ENCODE results near the gene TRIP12. TPM values are rescaled to one million over a fixed set of nuclear protein-coding genes. Genes with fewer than 3 reads are reported as not detected.

Gene TRIP12
- polyA plus RNA-seq, 3 donors, result 22.2 to 56.7 (median 44.0) TPM

- Histone ChIP-seq H3K27me3 (ENCODE audit: control insufficient read depth in 2 of 2, insufficient read depth in 2 of 2, low read length in 2 of 2) (no peaks in the 10 kb centered on the region), H3K36me3 (replicated peaks in 1 of 2; ENCODE audit: control insufficient read depth in 1 of 2, insufficient read depth in 2 of 2, low read length in 2 of 2) (peaks cover 70 to 94% of the 10 kb centered on the region in 2 donors), H3K4me1 (ENCODE audit: control insufficient read depth in 1 of 2, insufficient read depth in 2 of 2, low read length in 2 of 2) (no peaks in the 10 kb centered on the region), H3K4me3 (replicated peaks in 1 of 3; ENCODE audit: low read depth in 2 of 3, low read length in 3 of 3) (no peak overlapping the region), H3K27ac (ENCODE audit: low read depth in 1 of 2, low read length in 2 of 2) (no peak overlapping the region), H3K9me3 (replicated peaks in 1 of 2; ENCODE audit: control insufficient read depth in 1 of 2, insufficient read depth in 1 of 2, low read length in 2 of 2) (no peaks in the 10 kb centered on the region), H2AFZ (ENCODE audit: insufficient read depth, low read depth, low read length, poor library complexity, severe bottlenecking) (no peak overlapping the region), H3K79me2 (ENCODE audit: insufficient read depth, low read length) (peaks cover 46% of the 10 kb centered on the region), H4K20me1 (ENCODE audit: insufficient read depth, low read length) (peaks cover 99% of the 10 kb centered on the region), H3K4me2 (replicated peaks; ENCODE audit: extremely low read depth, low read length, poor library complexity, severe bottlenecking) (no peak overlapping the region), H3K9ac (ENCODE audit: insufficient read depth, low read length, poor library complexity, severe bottlenecking) (no peak overlapping the region)
- no peak overlapping the region for H3K27ac Mint-ChIP-seq
- no peak for TF ChIP-seq CTCF (IDR thresholded peaks at IDR 0.05)
- peaks cover 59 to 80% of the 10 kb centered on the region in 2 donors for H3K36me3 Mint-ChIP-seq
- H3K9me3 Mint-ChIP-seq, result no peaks in the 10 kb centered on the region
- DNase-seq, result no peak
- no peak overlapping the region for H3K4me3 Mint-ChIP-seq
- H3K27me3 Mint-ChIP-seq (ENCODE audit: low read depth in 3 of 3), result no peaks in the 10 kb centered on the region
- WGBS (ENCODE audit: insufficient coverage), result no CpG with 5 or more reads among the region's 6 CpGs
- intact Hi-C loops (cut with micrococcal nuclease), result no loop called here
- H3K4me1 Mint-ChIP-seq, result no peaks in the 10 kb centered on the region
These were observed 83.1 kb downstream of the TRIP12 start for GRCh38 chr2:229838729-229839128.

GRCh38 chr2:229836847-229837246, 85.0 kb downstream of the TRIP12 start:
- no peaks in the 10 kb centered on the region for H3K4me1 Mint-ChIP-seq
- H3K9me3 Mint-ChIP-seq, result no peaks in the 10 kb centered on the region
- intact Hi-C loops (cut with micrococcal nuclease), result no loop called here
- Histone ChIP-seq H2AFZ (ENCODE audit: insufficient read depth, low read depth, low read length, poor library complexity, severe bottlenecking) (no peak overlapping the region), H3K27ac (ENCODE audit: low read depth in 1 of 2, low read length in 2 of 2) (no peak overlapping the region), H3K9me3 (replicated peaks in 1 of 2; ENCODE audit: control insufficient read depth in 1 of 2, insufficient read depth in 1 of 2, low read length in 2 of 2) (no peaks in the 10 kb centered on the region), H3K4me2 (replicated peaks; ENCODE audit: extremely low read depth, low read length, poor library complexity, severe bottlenecking) (no peak overlapping the region), H3K36me3 (replicated peaks in 1 of 2; ENCODE audit: control insufficient read depth in 1 of 2, insufficient read depth in 2 of 2, low read length in 2 of 2) (peaks cover 66 to 97% of the 10 kb centered on the region in 2 donors), H3K9ac (ENCODE audit: insufficient read depth, low read length, poor library complexity, severe bottlenecking) (no peak overlapping the region), H3K27me3 (ENCODE audit: control insufficient read depth in 2 of 2, insufficient read depth in 2 of 2, low read length in 2 of 2) (no peaks in the 10 kb centered on the region), H3K79me2 (ENCODE audit: insufficient read depth, low read length) (peaks cover 45% of the 10 kb centered on the region), H4K20me1 (ENCODE audit: insufficient read depth, low read length) (peaks cover 99% of the 10 kb centered on the region), H3K4me1 (ENCODE audit: control insufficient read depth in 1 of 2, insufficient read depth in 2 of 2, low read length in 2 of 2) (no peaks in the 10 kb centered on the region), H3K4me3 (replicated peaks in 1 of 3; ENCODE audit: low read depth in 2 of 3, low read length in 3 of 3) (no peak overlapping the region)
- DNase-seq, result no peak
- H3K27me3 Mint-ChIP-seq (ENCODE audit: low read depth in 3 of 3), result no peaks in the 10 kb centered on the region
- TF ChIP-seq CTCF (IDR thresholded peaks at IDR 0.05), result no peak
- WGBS (ENCODE audit: insufficient coverage), result 100% methylated on average over 5 of the region's 7 CpGs
- H3K4me3 Mint-ChIP-seq, result no peak overlapping the region
- H3K36me3 Mint-ChIP-seq, result peaks cover 61 to 80% of the 10 kb centered on the region in 2 donors
- H3K27ac Mint-ChIP-seq, result no peak overlapping the region
